Left cardiac atrium (tissue), 4 donors: ENCODE measurements around the gene PLEKHA8. TPM values are rescaled to one million over a fixed set of nuclear protein-coding genes. Genes with fewer than 3 reads are reported as not detected.

Experiments
- ATAC-seq, 2 donors: fragments of 200-7000 bp; cut with Tn5 transposase; one replicate each; pipeline ENCODE4 v1.9.1; 2020; ENCODE audit warnings: mild to moderate bottlenecking in 2 of 2, moderate library complexity in 2 of 2
- DNase-seq: peaks from one replicate; pipeline ENCODE4 v3.0.0-alpha.2; 2020
- intact Hi-C, 2 donors: fragments of 100-400 bp; cut with DNase I; formaldehyde crosslinking; loops; one replicate each; pipeline versions ENCODE4 v1.14.1 to v1.15.1; 2022 to 2023
- long read RNA-seq: library from polyadenylated mRNA; unstranded; transcript quantifications from one replicate; pipeline ENCODE4 v2.0.0, GENCODE V29; 2021
- total RNA-seq, 2 donors: library from RNA; stranded (reverse); fragmentation: NEBNext Ultra II Directional; extraction: Animal tissue kit (Norgen Biotek cat#: 25700); gene quantifications; one replicate each; pipeline ENCODE4 v1.2.1, GENCODE V29; 2021
- donor health status: DM: no; HTN: yes; CAD: no.
- donor health status: DM: no; HTN: yes; CAD: no; lungs with severe emphysema.
- donor health status: DM: yes; HTN: yes; CAD: no.
- donor health status: Dilated cardiomyopathy.

Gene PLEKHA8, protein sequence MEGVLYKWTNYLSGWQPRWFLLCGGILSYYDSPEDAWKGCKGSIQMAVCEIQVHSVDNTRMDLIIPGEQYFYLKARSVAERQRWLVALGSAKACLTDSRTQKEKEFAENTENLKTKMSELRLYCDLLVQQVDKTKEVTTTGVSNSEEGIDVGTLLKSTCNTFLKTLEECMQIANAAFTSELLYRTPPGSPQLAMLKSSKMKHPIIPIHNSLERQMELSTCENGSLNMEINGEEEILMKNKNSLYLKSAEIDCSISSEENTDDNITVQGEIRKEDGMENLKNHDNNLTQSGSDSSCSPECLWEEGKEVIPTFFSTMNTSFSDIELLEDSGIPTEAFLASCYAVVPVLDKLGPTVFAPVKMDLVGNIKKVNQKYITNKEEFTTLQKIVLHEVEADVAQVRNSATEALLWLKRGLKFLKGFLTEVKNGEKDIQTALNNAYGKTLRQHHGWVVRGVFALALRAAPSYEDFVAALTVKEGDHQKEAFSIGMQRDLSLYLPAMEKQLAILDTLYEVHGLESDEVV
- total RNA-seq, result 1 to 10 TPM; 4.5 to 5.3 TPM
- long read RNA-seq, result 0 reads

DNA sequence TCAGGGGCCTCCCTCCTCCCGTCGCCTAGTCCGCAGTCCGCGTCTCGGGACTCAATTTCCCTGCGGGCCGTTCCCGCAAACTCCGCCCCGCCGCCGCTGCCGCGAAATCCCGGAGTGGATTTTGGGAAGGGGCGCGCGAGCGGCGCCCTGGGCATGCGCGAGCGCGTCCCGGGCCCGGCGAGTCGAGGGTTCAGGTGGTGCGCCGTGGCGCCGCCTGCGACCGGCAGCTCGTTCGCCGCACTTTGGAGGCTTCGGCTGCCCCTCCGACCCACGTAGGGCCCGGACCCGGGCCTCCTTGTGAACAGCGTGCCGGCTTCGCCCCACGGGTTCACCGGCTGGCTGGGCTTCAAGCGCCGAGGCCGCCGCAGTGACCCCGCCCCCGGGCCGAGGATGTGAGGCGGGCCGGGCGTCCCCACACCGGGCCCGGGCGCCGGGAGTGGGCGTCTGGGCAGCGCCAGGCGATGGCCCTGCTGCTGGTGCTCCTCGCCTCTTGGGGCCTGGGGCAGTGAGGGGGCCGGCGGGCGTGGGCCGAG, at the start of gene PLEKHA8:
PLEKHA8 (plus strand) TSS at position 197 of the 533 bp plus-strand sequence. CDS start 351 bp downstream, outside the sequence.
- peak; percentile 87 for DNase-seq
- peak; percentile 81 to 83 for ATAC-seq
- intact Hi-C loops, result no loop called here

DNA sequence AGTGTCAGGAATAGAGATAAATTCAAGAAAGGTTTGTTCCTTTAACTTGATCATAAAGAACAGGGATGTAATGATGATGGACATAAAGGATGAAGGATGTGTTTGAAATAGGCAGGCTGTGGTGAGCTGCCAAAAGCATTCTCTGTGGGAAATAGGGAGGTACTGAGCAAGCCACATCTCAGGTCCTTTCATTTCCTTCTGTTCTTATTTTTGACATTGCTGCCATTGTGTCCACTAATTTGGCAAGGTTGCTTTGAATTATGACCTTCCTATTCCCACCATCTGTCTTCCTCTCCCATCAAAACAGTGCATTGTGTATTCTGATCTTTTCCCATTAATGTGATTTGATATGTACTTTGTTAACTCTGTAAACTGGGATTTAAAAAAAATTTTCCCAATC, 48.1 kb upstream of the PLEKHA8 start:
- intact Hi-C loops, result no loop called here
- no peak for ATAC-seq
- no peak for DNase-seq

DNA sequence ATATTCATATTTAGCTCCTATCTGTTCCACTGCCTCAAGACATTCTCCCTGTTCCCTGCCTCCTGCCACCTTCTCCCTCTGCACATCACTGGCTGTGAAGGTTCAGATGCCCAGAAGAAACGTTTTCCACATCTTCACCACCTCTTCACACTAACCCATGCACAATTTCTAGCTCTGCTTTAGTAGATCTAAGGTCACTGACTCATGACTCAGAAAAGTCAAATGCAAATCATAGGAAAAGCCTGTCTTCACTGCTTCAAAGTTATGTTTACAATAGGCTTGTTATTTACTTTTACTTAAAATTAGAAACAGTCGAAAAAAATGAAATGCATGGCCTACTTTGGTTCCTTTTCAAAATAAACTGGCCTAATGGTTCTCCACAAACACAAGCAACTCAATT, 41.1 kb upstream of the PLEKHA8 start:
- intact Hi-C loops, result no loop called here
- DNase-seq (no peak), ATAC-seq (no peak)

DNA sequence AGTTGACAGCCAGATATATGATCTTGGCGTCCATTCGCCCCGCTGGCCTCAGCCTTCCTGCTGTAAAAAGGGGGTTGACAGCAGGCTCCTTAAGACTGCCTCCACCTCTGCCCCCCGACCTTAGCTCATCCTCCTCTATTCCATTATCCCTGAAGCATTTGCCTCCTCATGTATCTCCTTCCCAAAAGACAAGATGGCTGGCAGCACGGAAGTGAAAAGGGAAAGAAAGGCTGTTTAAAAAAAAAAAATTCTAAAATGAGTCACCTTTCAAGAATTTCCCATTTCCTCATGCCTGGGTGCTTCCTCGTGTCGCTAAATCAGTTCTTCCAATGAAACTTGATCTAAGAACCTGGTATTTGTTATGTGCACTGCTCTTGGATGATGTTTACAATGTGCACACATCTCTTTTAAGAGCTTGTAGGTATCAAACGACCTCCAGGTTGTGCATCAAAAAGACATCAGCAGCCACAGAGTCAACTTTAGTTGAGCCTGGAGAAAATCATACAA, 40.3 kb upstream of the PLEKHA8 start:
- intact Hi-C loops, result no loop called here
- DNase-seq, result no peak
- peak in 1 of 2 donors; percentile 11 for ATAC-seq

DNA sequence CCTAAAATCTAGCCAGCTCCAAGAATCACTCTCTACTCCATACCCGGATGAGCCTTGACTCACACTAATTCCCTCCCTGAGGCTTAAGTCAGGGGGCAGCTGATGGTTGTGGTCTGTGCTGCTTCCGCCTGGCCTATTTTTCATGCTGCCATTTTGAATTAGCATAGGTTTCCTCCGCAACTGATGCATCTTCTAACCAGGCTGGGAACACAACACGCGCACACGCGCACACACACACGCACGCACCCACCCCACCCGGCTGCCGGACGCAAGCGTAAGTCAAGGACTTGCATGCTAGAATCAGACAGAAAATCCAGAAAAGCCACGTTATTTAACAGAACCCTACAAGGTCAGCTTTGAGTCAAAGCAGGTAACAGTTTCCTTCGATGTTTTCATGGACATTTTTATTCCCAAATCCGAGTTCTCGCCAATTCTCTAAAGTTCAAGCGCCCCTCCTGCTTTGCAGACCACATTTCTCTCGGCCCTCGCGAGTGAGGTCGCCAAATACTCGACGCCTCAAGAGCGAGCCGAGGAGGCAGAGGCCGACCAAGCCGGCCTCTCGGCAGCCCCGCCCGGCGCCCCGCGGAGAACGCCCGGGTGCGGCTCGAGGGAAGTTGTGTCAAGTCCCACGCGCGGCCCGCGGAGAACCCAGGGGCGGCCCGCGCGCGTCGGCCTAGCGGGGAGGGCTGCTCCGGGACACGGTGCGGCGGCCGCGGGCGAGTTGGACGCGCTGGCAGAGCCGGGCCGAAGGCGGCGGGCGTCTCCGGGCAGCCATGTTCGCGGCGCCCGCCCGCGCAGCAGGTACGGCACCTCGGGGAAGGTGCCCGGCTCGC, 39.6 kb upstream of the PLEKHA8 start:
- intact Hi-C loops, result no loop called here
- ATAC-seq (peak; percentile 74 to 75), DNase-seq (peak; percentile 57)

DNA sequence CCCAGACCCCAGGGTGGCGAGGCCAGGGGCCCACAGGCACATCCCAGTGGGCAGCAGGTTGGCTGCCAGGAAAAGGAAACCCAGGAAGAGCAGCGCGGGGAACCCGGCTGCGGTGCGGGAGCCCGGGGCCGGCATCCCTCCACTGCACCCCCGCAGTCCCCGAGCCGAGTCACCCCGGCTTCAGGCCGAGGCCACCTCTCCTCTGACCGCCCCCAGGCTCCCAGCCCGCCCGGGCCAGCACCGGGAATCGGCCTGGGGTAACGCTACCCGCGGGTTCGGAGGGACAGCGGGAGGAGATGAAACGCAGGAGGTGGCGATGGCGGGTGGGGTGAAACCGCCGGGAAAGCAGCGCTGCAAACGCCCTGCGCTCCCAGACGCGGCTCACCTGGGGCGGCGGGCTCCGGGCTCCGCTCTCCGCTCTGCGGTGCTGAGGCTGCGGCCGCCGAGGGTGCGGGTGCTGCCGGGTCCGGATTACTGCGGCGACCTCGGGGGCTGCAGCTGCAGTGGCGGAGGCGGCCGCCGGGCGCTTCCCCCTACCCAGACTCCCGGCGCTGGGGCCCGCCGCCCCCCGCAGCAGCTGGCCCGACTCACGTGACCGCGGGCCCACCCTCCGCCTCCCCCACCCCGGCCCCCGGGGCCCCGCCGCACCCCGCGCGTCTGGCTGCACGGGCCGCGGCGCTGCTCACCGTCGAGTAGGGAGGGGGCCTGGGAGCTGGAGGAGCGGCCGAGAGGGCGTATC, 38.8 kb upstream of the PLEKHA8 start, which contains the start of gene SCRN1:
SCRN1 (minus strand) TSS at position 545 of the 739 bp plus-strand sequence. CDS start 20,734 bp downstream, outside the sequence.
- ATAC-seq (peak; percentile 73 to 76), DNase-seq (peak; percentile 50)
- intact Hi-C loops, result no loop called here

DNA sequence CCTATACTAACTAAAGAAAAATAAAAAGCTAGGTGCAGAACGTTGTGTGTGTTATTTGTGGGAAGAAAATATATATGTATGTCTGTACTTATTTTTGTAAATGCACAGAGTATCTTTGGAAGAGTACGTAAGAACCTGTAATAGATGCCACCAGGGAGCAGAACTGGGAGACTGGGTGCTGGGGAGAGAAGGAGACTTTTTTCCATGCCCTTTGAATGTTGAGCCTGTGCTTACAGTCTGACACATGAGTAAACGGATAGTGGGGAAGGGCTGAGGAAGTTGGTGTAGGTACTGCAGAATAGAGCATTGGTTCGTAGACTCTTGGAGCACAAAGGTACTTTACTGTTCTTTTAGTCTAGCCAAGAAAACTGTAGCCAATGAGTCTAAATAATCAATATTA, 37.3 kb upstream of the PLEKHA8 start:
- intact Hi-C loops, result no loop called here

DNA sequence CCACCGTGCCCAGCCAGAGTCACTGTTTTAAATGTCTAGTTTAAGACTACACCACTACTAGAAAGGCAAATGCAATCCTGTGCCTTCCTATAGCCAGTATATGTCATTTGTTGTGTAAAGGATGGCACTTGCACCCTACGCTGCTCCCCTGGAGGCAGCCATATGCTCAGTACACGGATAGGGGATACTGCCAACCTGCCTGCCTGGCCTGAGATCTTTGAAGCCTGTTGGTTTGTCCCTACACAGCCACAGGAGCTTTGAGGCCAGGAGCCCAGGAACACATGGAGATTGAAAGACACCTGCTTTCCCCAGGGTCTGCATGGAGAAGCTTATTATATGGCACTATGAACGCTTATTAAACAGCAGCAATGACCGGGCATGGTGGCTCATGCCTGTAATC, 36.3 kb upstream of the PLEKHA8 start:
- ATAC-seq (no peak), DNase-seq (no peak)
- intact Hi-C loops, result no loop called here

More for the DNA sequence above, 37.3 kb upstream of the PLEKHA8 start:
- DNase-seq, result no peak
- no peak for ATAC-seq

DNA sequence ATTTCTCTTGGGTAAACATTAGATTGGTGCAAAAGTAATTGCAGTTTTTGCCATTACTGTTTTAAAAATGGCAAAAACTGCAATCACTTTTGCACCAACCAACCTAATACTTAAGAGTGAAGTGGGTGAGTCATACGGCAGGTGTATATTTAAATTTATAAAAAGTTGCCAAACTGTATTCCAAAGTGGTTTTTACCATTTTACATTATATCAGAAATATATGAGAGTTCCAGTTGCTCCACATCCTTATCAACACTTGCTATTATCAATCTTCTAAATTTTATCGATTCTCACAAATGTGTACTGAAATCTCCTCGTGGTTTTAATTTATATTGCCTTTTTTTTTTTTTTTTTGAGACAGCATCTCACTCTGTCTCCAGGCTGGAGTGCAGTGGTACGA, 35.1 kb upstream of the PLEKHA8 start:
- intact Hi-C loops, result no loop called here
- no peak for DNase-seq
- ATAC-seq, result no peak

DNA sequence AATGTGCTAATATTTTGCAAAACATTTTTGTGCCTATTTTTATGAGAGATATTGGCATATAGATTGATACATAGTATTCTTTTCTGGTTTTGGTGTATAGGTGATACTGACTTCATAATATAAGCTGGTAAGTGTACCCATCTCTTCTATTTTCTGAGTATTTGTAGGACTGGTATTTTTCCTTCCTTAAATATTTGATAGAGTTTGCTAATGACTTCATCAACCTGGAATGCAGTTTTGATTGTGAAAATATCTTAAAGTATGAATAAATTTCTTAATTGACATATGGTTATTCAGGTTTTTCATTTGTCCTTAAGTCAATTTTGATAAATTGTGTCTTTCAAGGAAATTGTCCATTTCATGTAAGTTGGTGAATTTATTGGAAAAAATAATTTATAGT, 32.6 kb upstream of the PLEKHA8 start:
- no peak for ATAC-seq
- intact Hi-C loops, result no loop called here
- DNase-seq, result no peak

DNA sequence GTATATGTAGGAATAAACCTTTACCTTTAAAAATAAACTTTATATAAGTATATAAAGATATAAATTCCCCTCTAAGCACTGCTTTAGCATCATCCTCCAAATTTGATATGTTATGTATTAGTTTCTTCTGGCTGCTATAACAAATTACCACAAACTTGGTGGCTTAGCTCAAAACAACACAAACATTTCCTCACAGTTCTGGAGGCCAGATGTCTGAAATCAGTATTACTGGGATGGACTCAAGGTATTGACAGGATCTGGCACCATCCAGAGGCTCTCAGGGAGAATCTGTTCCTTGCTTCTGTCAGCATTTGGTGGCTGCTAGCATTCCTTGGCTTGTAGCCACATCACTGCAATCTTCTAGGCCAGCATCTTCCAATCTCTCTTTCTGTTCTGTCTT, 31.9 kb upstream of the PLEKHA8 start:
- no peak for DNase-seq
- intact Hi-C loops, result no loop called here
- ATAC-seq, result no peak

DNA sequence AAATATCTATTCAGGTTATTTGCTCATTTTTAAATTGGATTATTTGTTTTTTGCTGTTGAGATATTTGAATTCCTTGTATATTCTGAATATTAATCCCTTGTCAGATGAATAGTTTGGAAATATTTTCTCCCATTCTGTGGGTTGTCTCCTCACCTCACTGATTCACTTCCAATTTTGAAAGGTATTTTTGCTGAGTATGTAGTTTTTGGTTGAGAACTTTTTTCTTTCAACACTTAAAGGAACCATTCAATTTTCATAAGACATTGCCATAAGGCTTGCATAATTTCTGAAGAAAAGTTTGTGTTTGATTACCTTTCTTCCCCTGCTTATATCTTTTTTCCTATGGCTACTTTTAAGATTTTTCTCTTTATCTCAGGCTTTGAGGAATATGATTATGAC, 29.7 kb upstream of the PLEKHA8 start:
- DNase-seq (no peak), ATAC-seq (no peak)
- intact Hi-C loops, result no loop called here

DNA sequence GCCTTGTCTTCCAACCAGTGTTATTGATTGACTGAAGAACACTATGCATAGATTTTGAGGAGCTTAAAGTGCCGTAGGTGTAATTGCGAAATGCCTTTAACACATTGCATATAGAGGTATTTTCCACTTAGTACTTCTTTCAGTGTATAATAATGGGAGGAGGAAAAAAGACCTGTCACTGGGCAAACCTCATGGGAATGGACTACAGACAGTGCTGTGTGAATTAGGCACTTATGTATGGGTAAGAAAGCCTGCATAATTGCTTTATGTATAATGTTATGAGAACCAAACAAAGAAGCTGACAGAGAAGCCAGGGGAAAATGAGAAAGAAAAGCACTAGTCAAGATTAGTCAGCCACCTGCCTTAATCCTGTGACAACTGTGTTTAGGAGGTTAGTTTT, 26.2 kb upstream of the PLEKHA8 start:
- ATAC-seq (no peak), DNase-seq (no peak)
- intact Hi-C loops, result no loop called here

DNA sequence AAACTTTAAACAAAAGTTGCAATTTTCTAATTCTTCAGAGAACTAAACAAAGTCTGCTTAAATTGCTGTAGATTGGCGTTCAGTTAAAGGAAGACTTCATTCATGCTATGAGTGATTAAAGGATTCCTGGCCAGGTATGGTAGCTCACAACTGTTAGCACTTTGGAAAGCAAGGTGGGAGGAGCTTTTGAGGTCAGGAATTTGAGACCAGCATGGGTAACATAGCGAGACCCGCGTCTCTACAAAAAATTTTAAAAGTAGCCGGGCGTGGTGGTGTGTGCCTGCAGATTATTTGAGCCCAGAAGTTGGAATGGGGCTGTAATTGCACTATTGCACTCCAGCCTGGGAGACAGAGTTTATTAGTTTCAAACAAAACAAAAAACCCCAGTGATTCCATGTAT, 25.1 kb upstream of the PLEKHA8 start:
- ATAC-seq (no peak), DNase-seq (no peak)
- intact Hi-C loops, result no loop called here

DNA sequence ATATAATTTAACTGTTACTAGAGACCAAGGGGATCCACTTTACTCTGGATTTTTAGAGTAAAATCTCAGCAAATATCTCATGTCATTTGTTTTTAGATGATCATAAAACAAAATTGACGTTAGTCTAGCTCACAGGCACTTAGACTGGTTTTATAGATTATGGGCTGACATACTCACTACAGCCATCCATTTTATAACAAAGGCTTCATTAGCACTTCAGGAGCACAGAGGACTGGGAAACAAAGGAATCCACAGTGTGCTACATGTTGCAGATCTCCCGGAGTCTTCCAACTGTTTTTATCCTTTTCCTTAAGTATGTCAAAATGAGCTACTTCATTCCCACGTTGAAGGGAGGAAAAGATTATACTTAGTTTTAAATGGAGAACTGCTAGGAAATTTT, 22.7 kb upstream of the PLEKHA8 start:
- DNase-seq (no peak), ATAC-seq (no peak)
- intact Hi-C loops, result no loop called here

DNA sequence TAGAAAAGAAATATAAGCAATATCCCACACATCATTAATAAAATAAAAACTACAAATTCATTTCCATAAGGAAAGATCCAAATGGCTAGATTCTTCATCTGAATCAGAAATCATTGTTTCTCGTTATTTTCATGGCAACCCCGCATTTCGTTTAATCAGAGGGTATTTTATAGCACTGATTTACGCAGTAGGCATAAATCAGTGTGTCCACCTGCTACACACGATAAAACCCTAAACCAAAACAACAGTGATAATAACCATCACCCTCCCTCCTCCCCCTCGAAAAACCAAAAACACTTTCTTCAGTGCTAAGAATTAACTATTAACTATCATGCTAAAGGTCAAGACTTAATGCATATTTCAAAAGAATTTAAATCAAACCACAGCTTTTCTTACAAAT, 18.2 kb upstream of the PLEKHA8 start:
- intact Hi-C loops, result no loop called here
- DNase-seq (no peak), ATAC-seq (no peak)

DNA sequence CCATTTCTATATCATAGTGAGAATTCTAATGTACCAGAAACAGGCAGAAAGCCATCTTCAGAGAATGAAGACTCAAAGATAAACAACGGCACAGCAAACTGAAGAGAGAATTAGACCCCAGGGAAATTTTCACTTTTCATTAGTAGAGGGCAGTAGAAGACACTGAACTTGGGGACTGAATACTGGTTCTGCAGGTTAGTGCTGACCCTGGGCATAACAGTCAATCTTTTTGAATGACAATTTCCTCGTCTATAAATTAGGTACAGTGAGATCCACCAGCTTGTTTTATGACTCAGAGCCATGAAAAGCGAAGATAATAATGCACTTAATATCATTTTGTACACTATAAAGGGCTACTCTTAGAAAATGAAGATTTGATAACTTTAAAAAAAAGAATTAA, 15.5 kb upstream of the PLEKHA8 start:
- intact Hi-C loops, result no loop called here
- no peak for DNase-seq
- no peak for ATAC-seq

DNA sequence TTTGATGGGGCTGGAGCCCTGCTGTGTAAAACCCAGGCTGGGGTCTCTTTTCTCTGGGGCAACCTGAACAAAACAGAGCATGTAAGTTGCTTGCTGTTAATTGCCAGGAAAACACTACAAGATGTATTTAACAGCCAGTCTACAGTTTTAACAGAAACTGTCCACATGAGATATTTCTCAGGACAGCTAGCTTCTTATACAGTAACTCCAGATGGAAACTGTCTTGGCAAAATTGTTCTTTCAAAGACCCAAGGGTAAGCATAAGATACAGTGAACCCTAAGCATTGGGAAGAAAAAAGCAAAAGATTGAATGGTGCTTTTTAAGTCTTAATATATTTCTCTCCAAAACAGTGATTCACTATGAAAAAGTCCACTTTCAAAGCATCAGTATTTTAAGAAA, 9.8 kb upstream of the PLEKHA8 start:
- ATAC-seq, result no peak
- intact Hi-C loops, result no loop called here
- DNase-seq, result no peak

DNA sequence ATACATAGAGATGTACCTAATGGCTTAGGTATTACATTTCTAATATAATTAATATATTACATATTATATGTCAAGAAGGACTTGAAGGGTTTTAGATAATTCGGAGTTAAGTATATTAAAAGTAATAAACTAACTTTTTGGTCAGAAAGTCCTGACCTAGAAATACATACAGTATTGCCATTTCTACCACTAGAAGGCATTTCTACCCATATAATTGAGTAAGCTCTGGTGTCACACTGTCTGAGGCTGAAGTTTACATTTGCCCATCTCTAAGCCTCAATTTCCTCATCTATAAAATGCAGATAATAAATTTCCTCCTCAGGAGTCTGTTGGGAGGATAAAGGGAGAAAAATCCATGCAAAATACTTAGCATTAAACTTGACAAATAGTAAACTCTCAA, 8.8 kb upstream of the PLEKHA8 start:
- intact Hi-C loops, result no loop called here
- DNase-seq (no peak), ATAC-seq (no peak)
